GM18526 (cell line): ENCODE data around the gene ADPRS.

Experiments
- POLR2A ChIP-seq: IDR thresholded peaks from 3 replicates; pipeline ENCODE4 v1.6.1; 2011; ENCODE audit not compliant: insufficient read length; ENCODE audit errors: extremely low read depth

Gene ADPRS

DNA sequence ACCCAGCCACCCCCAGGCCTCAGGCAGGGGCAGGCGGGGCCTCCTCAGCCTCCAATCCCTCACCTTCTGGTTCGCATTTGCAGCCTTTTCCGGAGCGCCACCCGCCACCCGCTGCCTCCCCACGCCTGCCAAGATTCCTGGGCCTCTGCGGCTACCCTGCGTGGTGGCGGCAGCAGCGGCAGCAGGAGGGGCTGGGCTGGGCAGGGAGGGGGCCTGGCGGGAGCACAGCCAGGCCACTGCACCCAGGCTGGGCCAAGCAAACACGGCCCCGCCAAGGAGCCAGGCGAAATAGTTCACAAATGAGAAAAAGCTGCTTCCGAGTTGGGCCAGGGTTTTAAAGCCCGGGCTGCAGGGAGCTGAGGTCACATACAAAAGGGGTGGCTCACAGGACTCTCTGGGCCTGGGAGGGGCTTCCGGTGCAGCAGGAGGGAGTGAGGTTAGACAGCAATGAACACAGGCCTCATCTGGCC, 26.5 kb downstream of the ADPRS start:
- TF ChIP-seq POLR2A = no peak

DNA sequence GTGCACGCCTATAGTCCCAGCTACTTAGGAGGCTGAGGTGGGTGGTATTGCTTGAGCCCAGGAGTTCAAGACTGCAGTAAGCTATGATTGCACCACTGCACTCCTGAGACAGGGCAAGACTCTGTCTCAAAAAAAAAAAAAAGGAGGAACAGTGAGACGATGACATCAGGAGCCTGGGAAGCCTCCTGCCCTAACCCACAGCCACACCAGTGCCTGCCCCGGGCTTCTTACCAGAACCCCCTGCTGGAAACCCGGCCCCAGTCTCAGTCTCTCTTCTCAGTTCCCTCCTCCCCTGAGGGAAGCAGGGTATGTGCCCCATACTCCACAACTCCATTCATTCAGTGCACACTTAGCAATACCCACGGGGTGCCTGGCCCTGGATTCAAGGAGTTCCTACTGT, 27.2 kb downstream of the ADPRS start:
- TF ChIP-seq POLR2A = no peak

- TF ChIP-seq POLR2A = no peak
Observed at GRCh38 chr1:36116901-36117300, 28.2 kb downstream of the ADPRS start.

DNA sequence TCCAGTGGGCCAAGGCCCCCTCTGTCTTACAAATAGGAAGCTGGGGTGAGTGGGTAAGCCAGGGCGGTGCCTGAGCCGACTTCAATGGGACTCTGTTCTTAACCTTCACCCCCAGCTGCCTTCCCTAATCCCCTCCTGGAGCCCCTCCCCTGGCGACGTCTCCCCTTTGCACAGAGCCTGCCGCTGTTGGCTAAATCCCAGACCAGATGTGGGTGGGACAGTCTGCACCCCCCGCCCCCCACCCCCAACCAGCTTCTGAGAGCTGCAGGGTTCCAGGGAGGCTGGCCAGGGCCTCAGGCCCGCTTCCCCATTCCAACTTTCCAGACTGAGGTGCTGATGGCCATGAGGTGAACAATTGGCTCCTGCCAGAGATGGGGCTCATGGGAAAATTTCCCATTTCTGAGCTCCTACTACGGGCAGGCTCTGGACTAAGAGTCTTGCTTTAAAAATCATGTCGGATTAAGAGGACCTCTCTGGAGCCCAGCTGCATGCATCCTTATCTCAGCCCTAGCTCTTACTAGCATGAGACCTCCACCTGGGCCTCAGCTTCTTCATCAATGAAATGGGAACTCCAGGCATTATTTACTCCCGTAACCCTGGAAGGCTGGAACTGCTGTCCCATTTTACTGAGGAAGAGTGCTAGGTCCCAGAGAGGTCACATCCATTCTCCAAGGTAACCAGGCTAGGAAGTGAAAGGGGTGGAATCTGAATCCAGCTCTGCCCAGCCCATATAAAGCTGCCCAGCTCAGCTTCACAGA, 29.9 kb downstream of the ADPRS start:
- TF ChIP-seq POLR2A = no peak

DNA sequence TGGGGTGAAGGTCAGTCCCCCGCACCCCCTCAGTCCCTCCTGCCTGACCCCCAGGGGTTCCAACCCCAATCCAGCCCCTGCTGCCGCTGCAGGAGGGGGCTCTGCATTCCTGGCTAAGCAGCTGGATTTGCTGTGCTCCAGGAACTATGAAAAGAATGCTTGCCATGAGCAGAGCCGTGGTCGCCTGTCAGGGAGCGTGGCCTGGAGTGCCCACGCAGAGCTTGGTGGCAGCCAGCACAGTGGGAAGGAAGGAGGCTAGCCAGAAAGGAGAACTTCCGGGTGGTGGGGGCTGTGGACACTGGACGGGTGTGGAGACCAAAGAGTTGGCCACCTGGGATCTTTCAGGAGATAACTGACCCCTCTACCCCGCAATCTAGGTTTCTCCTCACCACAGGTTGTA, 30.8 kb downstream of the ADPRS start:
- no peak for TF ChIP-seq POLR2A

DNA sequence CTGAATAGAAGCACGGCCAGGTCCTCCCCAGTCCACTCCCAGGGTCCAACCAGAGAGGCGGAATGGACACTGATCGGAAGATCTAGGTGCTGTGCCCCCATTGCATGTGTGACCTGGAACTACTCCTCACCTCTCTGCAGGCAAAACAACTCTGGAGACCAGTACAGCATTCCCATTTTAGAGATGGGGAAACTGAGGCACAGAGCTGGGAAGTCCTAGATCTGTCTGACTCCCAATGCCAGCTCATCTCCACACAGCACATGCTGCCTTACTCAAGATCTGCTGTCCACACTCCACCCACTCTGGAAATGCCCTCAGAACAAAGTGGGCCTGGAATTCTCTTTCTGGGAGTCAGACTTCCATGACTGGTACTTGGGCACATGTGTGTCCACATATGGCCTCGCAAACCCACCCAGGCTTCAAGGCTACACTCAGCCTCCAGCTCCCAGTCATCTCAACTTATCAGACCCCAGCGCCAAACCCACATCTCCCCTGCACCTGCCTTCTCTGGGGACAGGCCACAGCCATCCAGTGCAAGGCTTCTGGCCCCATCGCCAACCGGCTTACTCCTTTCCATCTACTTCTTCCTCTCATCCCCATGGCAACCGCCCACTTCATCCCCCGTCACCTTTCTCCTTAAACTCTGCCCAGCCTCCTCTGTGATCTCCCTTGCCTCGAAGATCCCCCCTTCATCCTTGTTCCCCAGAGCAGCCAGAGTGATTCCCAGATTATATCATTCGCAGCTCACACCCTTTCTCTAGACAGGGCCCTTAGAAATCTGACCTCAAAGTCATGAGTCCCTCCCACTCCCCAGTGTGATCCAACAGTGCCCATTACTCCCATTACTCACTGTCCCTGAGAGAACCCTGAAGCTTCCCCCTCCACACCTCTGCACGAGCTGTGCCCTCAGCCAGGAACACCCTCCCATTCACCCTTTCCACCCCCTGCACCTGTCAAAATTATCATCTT, 33.7 kb downstream of the ADPRS start:
- no peak for TF ChIP-seq POLR2A

GRCh38 chr1:36123356-36123755, 34.7 kb downstream of the ADPRS start:
- TF ChIP-seq POLR2A = no peak

DNA sequence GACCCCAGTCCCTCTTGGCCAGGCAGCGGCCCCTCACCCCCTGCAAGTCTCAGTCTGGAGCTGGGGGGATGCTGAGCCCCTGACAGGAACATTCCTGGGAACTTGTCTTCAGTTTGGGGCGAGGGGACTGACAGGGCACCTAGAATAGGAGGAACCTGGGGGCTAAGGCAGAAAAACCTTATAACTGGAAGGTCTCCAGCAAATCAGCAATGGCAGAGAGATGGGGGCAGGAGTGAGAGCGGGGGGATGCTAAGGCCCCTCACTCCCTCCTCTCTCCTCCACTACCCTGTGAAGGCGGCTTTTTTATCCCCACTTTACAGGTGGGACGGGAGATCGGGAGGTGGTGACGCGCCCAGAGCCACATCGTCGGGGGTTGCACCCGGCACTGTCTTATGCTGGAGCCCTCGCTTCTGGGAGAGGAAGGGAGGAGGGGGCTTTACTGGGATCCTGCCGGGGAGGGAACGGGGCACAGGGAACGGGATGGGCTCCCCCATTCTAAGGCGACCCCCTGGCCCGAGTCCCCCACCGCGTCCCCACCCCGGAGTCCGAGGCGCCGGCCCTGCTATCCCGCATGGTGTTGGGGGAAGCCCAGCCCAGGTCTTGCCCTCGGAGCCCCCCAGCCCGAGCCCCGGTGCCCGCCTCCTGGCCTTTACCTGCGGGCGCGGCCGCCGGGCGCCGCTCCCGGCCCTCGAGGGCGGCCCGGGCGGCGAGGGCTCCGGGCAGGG, 35.9 kb downstream of the ADPRS start:
- no peak for TF ChIP-seq POLR2A

DNA sequence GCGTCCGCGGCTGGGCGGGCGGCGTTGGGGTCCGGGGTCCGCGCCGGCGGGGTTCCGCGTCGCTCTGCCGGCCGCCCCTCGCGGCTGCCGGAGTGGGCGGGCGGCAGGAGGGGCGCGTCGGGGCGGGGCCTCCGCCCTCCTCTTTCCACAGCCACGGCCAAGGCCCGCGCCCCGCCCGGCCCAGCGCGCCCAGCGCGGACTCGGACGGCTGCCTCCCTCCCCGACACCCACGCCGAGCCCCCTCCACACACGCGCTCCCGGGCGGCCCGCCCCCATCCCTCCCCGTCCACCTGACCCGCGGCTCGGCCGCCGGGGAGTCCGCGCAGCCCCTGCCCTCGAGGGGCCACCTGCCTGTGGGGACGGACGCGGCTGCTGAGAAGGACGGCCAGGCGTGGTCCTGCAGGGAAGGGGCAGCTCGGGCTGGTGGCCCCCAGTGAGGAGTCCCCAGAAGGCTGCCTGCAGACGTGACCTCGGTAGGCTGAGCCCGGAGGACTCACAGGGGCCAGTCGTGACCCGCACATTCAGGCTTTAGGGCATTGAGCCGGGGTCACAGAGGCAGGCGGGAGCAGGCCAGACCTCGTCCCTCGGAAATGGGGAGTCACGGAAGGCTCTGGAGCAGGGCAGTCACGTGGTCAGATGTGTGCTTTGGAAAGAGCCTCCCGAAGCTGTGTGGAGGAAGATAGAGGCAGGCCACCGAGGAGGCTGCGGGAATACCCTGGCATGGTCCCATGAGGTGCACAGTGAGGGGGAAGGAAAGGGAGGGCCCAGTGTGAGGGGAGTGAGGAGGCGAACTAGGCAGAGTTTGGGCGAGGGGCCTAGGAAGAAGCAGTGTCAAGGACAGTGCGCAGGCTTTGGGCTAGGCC, 36.7 kb downstream of the ADPRS start, which contains the start of gene COL8A2:
TSS of gene COL8A2 (minus strand) at position 94 of the 863 bp plus-strand sequence. CDS start 24,980 bp downstream, outside the sequence.
- TF ChIP-seq POLR2A = no peak

DNA sequence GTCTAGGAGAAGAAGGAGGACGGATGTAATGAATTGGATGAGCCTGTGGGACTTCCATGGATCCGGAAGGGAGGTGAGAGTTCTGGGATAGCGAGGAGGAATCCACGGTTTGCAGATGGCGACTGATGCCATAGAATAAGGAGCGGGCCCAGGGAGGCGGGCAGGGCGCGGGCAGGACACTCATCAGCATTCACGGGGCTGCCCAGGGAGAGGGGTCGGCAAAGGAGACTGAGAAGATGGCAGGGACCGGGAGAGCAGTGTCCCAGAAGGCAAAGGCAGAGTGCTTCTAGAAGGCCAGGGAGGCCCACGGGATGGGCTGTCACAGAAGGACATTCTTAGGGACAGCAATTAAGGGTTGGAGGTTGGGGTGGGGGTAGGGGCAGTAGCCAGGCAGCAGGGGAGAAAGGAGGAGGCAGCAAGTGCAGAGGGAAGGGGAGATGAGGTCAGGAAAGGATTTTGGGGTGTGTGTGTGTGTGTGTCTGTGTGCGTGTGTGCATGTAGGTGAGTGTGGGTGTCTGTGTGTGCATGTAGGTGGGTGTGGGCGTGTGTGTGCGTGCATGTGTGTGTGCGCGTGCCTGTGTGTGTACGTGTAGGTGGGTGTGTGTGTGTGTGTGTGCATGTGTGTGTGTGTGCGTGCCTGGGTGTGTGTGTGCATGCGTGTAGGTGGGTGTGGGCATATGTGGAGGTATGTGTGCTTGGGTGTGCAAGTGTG, 37.5 kb downstream of the ADPRS start:
- no peak for TF ChIP-seq POLR2A

DNA sequence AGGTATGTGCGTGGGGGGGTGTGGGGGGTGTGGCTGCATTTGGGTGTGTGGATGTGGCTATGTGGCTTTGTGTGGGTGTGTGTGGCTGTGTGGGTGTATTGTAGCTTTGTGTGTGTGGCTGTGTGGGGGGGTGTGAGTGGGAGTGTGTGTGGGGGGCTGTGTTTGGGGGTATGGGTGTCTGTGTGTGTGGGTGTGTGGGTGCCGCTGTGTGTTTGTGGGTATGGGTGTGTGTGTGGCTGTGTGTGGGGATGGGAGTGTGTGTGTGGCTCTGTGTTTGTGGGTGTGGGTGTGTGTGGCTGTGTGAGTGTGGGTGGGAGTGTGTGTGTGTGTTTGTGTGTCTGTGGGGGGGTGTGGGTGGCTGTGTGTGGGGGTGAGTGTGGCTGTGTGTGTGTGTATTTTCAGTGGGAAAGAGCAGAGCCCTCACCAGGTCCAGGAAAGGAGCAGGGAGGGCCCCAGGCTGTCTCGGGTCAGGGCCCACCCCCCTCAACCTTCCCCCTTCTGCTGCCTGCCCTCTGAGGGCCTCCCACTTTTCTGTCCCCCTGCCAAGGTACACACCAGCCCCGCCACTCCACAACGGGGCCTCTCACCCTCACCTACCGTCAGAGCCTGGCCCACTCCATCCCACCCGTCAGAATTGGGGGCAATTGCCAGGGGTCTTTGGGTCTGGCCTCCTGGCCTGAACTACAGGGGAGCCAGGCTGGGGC, 38.3 kb downstream of the ADPRS start:
- no peak for TF ChIP-seq POLR2A

DNA sequence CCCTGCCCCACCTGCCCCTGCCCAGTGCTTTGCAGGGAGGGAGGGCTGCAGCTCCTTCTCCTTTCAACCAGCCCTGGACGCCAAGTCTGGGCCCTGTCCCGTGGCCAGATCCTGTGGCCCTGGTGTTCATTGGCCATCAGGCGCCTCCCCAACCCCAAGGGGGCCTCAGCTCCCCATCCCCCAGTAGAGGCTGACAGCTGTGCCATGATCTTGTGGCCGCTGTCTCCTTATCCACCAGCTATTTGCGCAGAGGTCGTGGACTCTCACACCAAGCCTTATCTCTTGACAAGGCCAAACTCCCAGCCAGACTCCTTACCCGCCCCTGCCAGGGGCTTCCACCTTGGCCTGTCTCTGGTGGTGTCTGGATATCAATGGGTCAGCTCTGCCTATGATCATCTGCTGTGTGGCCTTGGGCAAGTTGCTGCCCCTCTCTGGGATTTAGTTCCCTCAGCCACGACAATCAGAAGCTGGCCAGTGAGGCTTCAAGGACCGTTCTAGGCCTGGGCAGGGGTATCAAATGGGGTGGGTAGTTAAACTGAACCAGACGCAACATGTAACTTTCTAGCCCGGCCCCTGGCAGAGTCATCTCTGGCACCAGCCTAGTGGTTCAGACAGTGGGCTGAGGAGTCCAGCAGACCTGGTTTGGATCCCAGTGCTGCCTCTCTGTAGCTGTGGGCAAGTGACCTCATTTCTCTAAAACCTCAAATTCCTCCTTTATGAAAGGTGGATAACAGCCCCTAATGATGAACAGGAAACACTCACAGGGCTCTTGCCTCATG, 39.6 kb downstream of the ADPRS start:
- TF ChIP-seq POLR2A = no peak

DNA sequence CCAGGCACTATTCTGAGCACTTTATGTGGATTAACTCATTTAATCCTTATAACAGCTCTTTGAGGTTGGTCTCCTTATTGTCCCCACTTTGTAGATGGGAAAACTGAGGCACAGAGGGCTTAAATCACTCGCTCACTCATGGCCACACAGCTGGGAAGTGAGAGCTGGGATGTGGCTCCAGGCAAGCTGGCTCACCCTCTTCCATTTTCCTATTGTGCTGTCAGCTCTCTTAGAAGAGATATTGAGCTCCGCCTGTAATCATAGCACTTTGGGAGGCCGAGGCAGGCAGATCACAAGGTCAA, 40.2 kb downstream of the ADPRS start:
- TF ChIP-seq POLR2A = no peak

- TF ChIP-seq POLR2A = no peak
Observed at GRCh38 chr1:36132029-36132428, 43.3 kb downstream of the ADPRS start.
